ENCODE data around the gene MAST3.

- TF ChIP-seq POLR2AphosphoS5 (IDR thresholded peaks at IDR 0.05) (no peak), EZH2 (IDR thresholded peaks at IDR 0.05; ENCODE audit: borderline replicate concordance, insufficient read depth, low read length, poor library complexity, severe bottlenecking) (no peak), CTCF (IDR thresholded peaks at IDR 0.05; ENCODE audit: poor library complexity, severe bottlenecking) (no peak), TAF1 (IDR thresholded peaks at IDR 0.05; ENCODE audit: low read depth) (no peak), EP300 (conservative IDR thresholded peaks at IDR 0.05; ENCODE audit: poor library complexity, severe bottlenecking) (no peak), SMC3 (conservative IDR thresholded peaks at IDR 0.05; ENCODE audit: poor library complexity) (peak; percentile 47), RAD21 (conservative IDR thresholded peaks at IDR 0.05) (no peak), REST (IDR thresholded peaks at IDR 0.05; ENCODE audit: borderline replicate concordance) (no peak), MXI1 (conservative IDR thresholded peaks at IDR 0.05; ENCODE audit: poor library complexity, severe bottlenecking) (peak; percentile 60)
Observed at GRCh38 chr19:18193388-18194180, 96.0 kb downstream of the MAST3 start.
